ENCODE measurements around the gene DMBT1.
"Not testable (repeated sequence)": the region's sequence is repeated elsewhere in the genome, so short reads cannot be mapped to it uniquely, and the experiment has no call there.

DMBT1 gene

GRCh38 chr10:122592161-122592560 is 31.6 kb downstream of the DMBT1 start:
- no peak overlapping the region for H3K4me3 ChIP-seq (ENCODE audit: low read depth, low read length)
- no peak for TF ChIP-seq MAX (IDR thresholded peaks at IDR 0.05; ENCODE audit: low read depth, low read length)
- TF ChIP-seq POLR2A (IDR thresholded peaks at IDR 0.05; ENCODE audit: extremely low read depth, insufficient read length): no peak
- no peak for TF ChIP-seq MYC (IDR thresholded peaks at IDR 0.05; ENCODE audit: low read depth, low read length)
- no peak for TF ChIP-seq CTCF (IDR thresholded peaks at IDR 0.05; ENCODE audit: low read depth, low read length)
- DNase-seq (ENCODE audit: low read depth): no peak

- TF ChIP-seq POLR2A (IDR thresholded peaks at IDR 0.05; ENCODE audit: extremely low read depth, insufficient read length): no peak
- TF ChIP-seq MYC (IDR thresholded peaks at IDR 0.05; ENCODE audit: low read depth, low read length): no peak
- TF ChIP-seq CTCF (IDR thresholded peaks at IDR 0.05; ENCODE audit: low read depth, low read length): no peak
- TF ChIP-seq MAX (IDR thresholded peaks at IDR 0.05; ENCODE audit: low read depth, low read length): no peak
- no peak for DNase-seq (ENCODE audit: low read depth)
- no peak overlapping the region for H3K4me3 ChIP-seq (ENCODE audit: low read depth, low read length)
These were observed 57.1 kb downstream of the DMBT1 start for GRCh38 chr10:122617476-122618270.

GRCh38 chr10:122618461-122619165 is 58.1 kb downstream of the DMBT1 start:
- no peak overlapping the region for H3K4me3 ChIP-seq (ENCODE audit: low read depth, low read length)
- DNase-seq (ENCODE audit: low read depth): no peak
- TF ChIP-seq MYC (IDR thresholded peaks at IDR 0.05; ENCODE audit: low read depth, low read length): no peak
- TF ChIP-seq MAX (IDR thresholded peaks at IDR 0.05; ENCODE audit: low read depth, low read length): no peak
- no peak for TF ChIP-seq POLR2A (IDR thresholded peaks at IDR 0.05; ENCODE audit: extremely low read depth, insufficient read length)
- TF ChIP-seq CTCF (IDR thresholded peaks at IDR 0.05; ENCODE audit: low read depth, low read length): no peak

- H3K4me3 ChIP-seq (ENCODE audit: low read depth, low read length); DNase-seq (ENCODE audit: low read depth): not testable (repeated sequence)
These were observed 60.4 kb downstream of the DMBT1 start for GRCh38 chr10:122620961-122621360.

- TF ChIP-seq POLR2A (IDR thresholded peaks at IDR 0.05; ENCODE audit: extremely low read depth, insufficient read length) (no peak), MAX (IDR thresholded peaks at IDR 0.05; ENCODE audit: low read depth, low read length) (no peak), CTCF (IDR thresholded peaks at IDR 0.05; ENCODE audit: low read depth, low read length) (no peak), MYC (IDR thresholded peaks at IDR 0.05; ENCODE audit: low read depth, low read length) (no peak)
- H3K4me3 ChIP-seq (ENCODE audit: low read depth, low read length): no peak overlapping the region
These were observed 64.0 kb downstream of the DMBT1 start for GRCh38 chr10:122624546-122624945.

GRCh38 chr10:122630526-122630925 is 70.0 kb downstream of the DMBT1 start:
- DNase-seq (ENCODE audit: low read depth): no peak

More at GRCh38 chr10:122624546-122624945, 64.0 kb downstream of the DMBT1 start:
- DNase-seq (ENCODE audit: low read depth): no peak

More at GRCh38 chr10:122630526-122630925, 70.0 kb downstream of the DMBT1 start:
- no peak for TF ChIP-seq MYC (IDR thresholded peaks at IDR 0.05; ENCODE audit: low read depth, low read length)
- TF ChIP-seq CTCF (IDR thresholded peaks at IDR 0.05; ENCODE audit: low read depth, low read length): no peak
- TF ChIP-seq MAX (IDR thresholded peaks at IDR 0.05; ENCODE audit: low read depth, low read length): no peak
- no peak for TF ChIP-seq POLR2A (IDR thresholded peaks at IDR 0.05; ENCODE audit: extremely low read depth, insufficient read length)
- H3K4me3 ChIP-seq (ENCODE audit: low read depth, low read length): no peak overlapping the region

All from NB4 (cell line).